Prostate gland (tissue), 2 donors: ENCODE results near the gene PPP1R14C. TPM values are rescaled to one million over a fixed set of nuclear protein-coding genes. Genes with fewer than 3 reads are reported as not detected.

Experiments used
- DNase-seq: peaks from one replicate; pipeline ENCODE4 v3.0.0-alpha.2; 2019; ENCODE audit warnings: low spot score
- H3K27ac ChIP-seq, 2 donors: fragments of 200-600 bp; sonication (generic); 2 replicates each; pipeline ENCODE4 v1.5.1; 2017 to 2019
- H3K27me3 ChIP-seq: fragments of 200-600 bp; sonication (generic); replicated peaks from 2 replicates; pipeline ENCODE4 v1.5.1; 2019; ENCODE audit not compliant: insufficient read depth
- H3K36me3 ChIP-seq, 2 donors: fragments of 200-600 bp; sonication (generic); 1 replicate in 1 of 2; 2 replicates in 1 of 2; pipeline versions ENCODE4 v1.5.1 to v1.8.1; 2017 to 2019
- H3K4me1 ChIP-seq: fragments of 200-600 bp; sonication (generic); replicated peaks from 2 replicates; pipeline ENCODE4 v1.5.1; 2019
- H3K4me3 ChIP-seq, 2 donors: fragments of 200-600 bp; sonication (generic); 2 replicates each; pipeline ENCODE4 v1.5.1; 2017 to 2019
- H3K9me3 ChIP-seq: fragments of 200-600 bp; sonication (generic); 2 replicates; pipeline ENCODE4 v1.5.1; 2017
- CTCF ChIP-seq, 4 experiments: fragments of 200-600 bp in 2 of 4; fragments of 450-650 bp in 2 of 4; sonication (generic) in 2 of 4; IDR thresholded peaks; 1 replicate in 3 of 4; 2 replicates in 1 of 4; pipeline ENCODE4 v1.5.1; 2016 to 2019; ENCODE audit warnings: antibody characterized with exemption in 4 of 4, mild to moderate bottlenecking in 2 of 4, moderate library complexity in 2 of 4
- POLR2A ChIP-seq: fragments of 450-650 bp; IDR thresholded peaks from one replicate; pipeline ENCODE4 v1.6.1; 2016; ENCODE audit warnings: antibody characterized with exemption, mild to moderate bottlenecking
- POLR2AphosphoS5 ChIP-seq: sonication (generic); formaldehyde crosslinking; IDR thresholded peaks from one replicate; pipeline ENCODE4 v1.6.1; 2017; ENCODE audit warnings: antibody characterized with exemption
- WGBS: methylation state at CpG from one replicate; pipeline ENCODE4 v1.1.5; 2018; 5-methylcytosine and 5-hydroxymethylcytosine counted together
- intact Hi-C: fragments of 100-400 bp; cut with DNase I; formaldehyde crosslinking; loops from one replicate; pipeline ENCODE4 v1.14.2; 2022
- total RNA-seq, 2 donors: library from RNA; depleted of rRNA; stranded (reverse); fragments of >200 nt; gene quantifications; one replicate each; pipeline ENCODE4 v1.1.0, GENCODE V29; 2016

Gene PPP1R14C
- total RNA-seq, 2 donors from 2014 or later, result 3.4 to 14.8 TPM

GRCh38 chr6:150290429-150290828, 147.6 kb downstream of the PPP1R14C start:
- H3K27ac ChIP-seq, result no peak overlapping the region
- DNase-seq, result no peak
- no peak for TF ChIP-seq POLR2AphosphoS5
- H3K9me3 ChIP-seq, result no peaks in the 10 kb centered on the region
- H3K4me1 ChIP-seq, result no peaks in the 10 kb centered on the region
- intact Hi-C loops, result no loop called here
- 70% methylated on average over 10 of the region's 10 CpGs for WGBS
- no peaks in the 10 kb centered on the region for H3K27me3 ChIP-seq
- no peak overlapping the region for H3K4me3 ChIP-seq
- H3K36me3 ChIP-seq, result no peaks in the 10 kb centered on the region

- intact Hi-C loops, result no loop called here
- Histone ChIP-seq H3K4me1 (no peaks in the 10 kb centered on the region), H3K9me3 (no peaks in the 10 kb centered on the region), H3K27me3 (no peaks in the 10 kb centered on the region), H3K27ac (no peak overlapping the region), H3K36me3 (no peaks in the 10 kb centered on the region), H3K4me3 (no peak overlapping the region)
- TF ChIP-seq POLR2AphosphoS5, result no peak
- TF ChIP-seq CTCF (IDR thresholded peaks at IDR 0.05), result no peak
- no peak for TF ChIP-seq POLR2A
- DNase-seq, result no peak
- 94% methylated on average over 10 of the region's 10 CpGs for WGBS
These were observed 149.3 kb downstream of the PPP1R14C start for GRCh38 chr6:150291968-150292710.

- no peaks in the 10 kb centered on the region for H3K9me3 ChIP-seq
- no peaks in the 10 kb centered on the region for H3K4me1 ChIP-seq
- H3K4me3 ChIP-seq, result no peak overlapping the region
- intact Hi-C loops, result no loop called here
- no peak for TF ChIP-seq CTCF (IDR thresholded peaks at IDR 0.05)
- TF ChIP-seq POLR2A, result no peak
- no peak for TF ChIP-seq POLR2AphosphoS5
- H3K27me3 ChIP-seq, result no peaks in the 10 kb centered on the region
- no peaks in the 10 kb centered on the region for H3K36me3 ChIP-seq
- no peak for DNase-seq
- H3K27ac ChIP-seq, result no peak overlapping the region
- 100% methylated on average over 1 of the region's 1 CpG for WGBS
These were observed 150.2 kb downstream of the PPP1R14C start for GRCh38 chr6:150293019-150293418.

- DNase-seq, result no peak
- no peaks in the 10 kb centered on the region for H3K36me3 ChIP-seq
- no peaks in the 10 kb centered on the region for H3K27me3 ChIP-seq
- H3K27ac ChIP-seq, result no peak overlapping the region
- intact Hi-C loops, result no loop called here
- 54% methylated on average over 2 of the region's 2 CpGs for WGBS
- H3K4me1 ChIP-seq, result no peaks in the 10 kb centered on the region
- H3K4me3 ChIP-seq, result no peak overlapping the region
- H3K9me3 ChIP-seq, result no peaks in the 10 kb centered on the region
- no peak for TF ChIP-seq POLR2AphosphoS5
- no peak for TF ChIP-seq CTCF (IDR thresholded peaks at IDR 0.05)
- TF ChIP-seq POLR2A, result no peak
These were observed 150.8 kb downstream of the PPP1R14C start for GRCh38 chr6:150293423-150294173.

GRCh38 chr6:150296890-150297289, 154.0 kb downstream of the PPP1R14C start:
- 96% methylated on average over 2 of the region's 2 CpGs for WGBS
- no peak overlapping the region for H3K27ac ChIP-seq
- no peak for DNase-seq
- no peak for TF ChIP-seq POLR2AphosphoS5
- TF ChIP-seq POLR2A, result no peak
- no peak for TF ChIP-seq CTCF (IDR thresholded peaks at IDR 0.05)
- no peak overlapping the region for H3K4me3 ChIP-seq
- H3K4me1 ChIP-seq, result no peaks in the 10 kb centered on the region
- no peaks in the 10 kb centered on the region for H3K36me3 ChIP-seq
- H3K27me3 ChIP-seq, result no peaks in the 10 kb centered on the region
- H3K9me3 ChIP-seq, result no peaks in the 10 kb centered on the region
- intact Hi-C loops, result no loop called here
